ENCODE data around the gene CEP104.
A peak's percentile ranks its signal among the peaks of the same experiment; 100 is the strongest.

The CEP104 gene

DNA sequence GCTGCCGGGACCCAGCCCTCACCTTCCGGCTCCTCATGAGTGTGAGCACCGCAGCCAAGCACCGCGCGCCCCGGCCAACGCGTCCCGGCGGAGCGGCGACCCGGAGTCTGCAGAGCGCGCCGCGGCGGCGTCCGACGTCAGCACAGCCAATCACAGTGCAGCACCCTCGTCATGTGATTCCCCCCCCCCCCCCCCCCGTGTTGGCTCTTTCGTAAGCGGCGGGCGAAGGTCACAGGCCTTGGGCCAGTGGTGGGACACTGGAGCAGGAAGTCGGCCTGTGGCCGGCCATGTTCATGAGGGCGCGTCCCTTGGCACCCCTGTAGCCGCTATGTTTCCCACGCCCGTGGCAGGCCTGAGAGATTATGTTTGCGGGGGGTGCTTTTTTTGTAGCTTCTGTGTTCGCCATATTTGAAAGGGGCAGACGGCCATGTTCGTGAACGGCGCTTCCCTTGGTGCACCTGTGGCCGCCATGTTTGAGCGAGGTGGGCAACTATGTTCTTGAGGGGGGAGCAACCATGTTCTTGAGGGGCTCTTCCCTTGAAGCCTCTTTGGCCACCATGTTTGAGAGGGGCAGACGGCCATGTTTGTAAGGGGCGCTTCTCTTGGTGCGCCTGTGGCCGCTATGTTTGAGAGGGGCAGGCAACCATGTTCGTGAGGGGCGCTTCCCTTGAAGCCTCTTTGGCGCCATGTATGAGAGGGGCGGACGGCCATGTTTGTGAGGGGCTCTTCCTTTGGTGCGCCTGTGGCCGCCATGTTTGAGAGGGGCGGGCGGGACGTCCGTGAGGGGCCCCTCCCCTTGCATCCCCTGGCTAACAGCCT is 43.3 kb upstream of the CEP104 start, which contains the start of gene C1orf174:
Gene C1orf174, minus strand, starts transcription at position 123 of the 819 bp plus-strand sequence. Its CDS starts 86 bp downstream, at position 37.
- no peak for TF ChIP-seq CTCF (IDR thresholded peaks at IDR 0.05; ENCODE audit: low read depth, low read length, missing control alignments)
- peak within 1 kb of the TSS; percentile 95 for H3K4me3 ChIP-seq (ENCODE audit: low read depth, low read length)
- in situ Hi-C loops (cut with HindIII; ENCODE audit: low sequenced_read_pairs) = no loop called here
- DNase-seq (ENCODE audit: low read depth) = peak; percentile 99

GRCh38 chr1:3899754-3900149 is 42.7 kb upstream of the CEP104 start:
- DNase-seq (ENCODE audit: low read depth) = no peak
- H3K4me3 ChIP-seq (ENCODE audit: low read depth, low read length) = peak overlapping the region; percentile 95
- peak; percentile 22 for TF ChIP-seq CTCF (IDR thresholded peaks at IDR 0.05; ENCODE audit: low read depth, low read length, missing control alignments)
- in situ Hi-C loops (cut with HindIII; ENCODE audit: low sequenced_read_pairs) = no loop called here

DNA sequence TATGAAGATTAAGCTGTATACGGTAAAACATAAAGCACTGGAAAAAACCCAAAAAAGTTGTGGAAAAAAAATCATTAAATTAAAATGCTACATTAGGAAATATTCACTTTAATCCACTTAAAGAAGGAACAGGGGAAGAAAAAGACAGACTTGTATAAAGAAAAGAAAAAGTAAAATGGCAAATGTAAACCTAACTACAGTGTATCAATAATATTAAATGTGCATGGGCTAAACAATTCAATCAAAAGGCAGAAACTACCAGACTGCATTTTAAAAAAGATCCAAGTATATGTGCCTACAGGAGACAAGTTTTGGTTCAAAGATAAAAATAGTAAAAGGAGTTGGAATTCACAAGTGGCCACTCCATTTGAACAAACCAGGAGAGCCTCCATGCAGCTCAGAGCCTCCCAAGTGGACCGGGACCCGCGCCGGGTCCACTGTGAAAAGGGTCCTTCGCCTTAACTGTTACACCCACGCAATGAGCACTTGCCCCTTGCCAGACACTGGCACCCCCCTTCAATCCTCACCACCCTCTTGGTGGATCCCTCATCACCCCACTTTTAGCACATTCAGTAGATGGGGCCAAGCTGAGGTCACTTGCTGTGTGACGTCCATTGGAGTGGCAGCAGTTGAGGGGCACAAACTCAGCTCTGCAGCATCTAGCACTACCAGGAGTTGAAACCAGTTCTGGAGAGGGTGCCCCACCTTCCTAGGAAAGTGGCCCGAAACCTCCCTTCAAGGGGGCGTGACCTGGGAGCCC is 42.2 kb upstream of the CEP104 start:
- TF ChIP-seq CTCF (IDR thresholded peaks at IDR 0.05; ENCODE audit: low read depth, low read length, missing control alignments) = no peak
- no peak for DNase-seq (ENCODE audit: low read depth)
- peak overlapping the region; percentile 95 for H3K4me3 ChIP-seq (ENCODE audit: low read depth, low read length)
- in situ Hi-C loops (cut with HindIII; ENCODE audit: low sequenced_read_pairs) = no loop called here

DNA sequence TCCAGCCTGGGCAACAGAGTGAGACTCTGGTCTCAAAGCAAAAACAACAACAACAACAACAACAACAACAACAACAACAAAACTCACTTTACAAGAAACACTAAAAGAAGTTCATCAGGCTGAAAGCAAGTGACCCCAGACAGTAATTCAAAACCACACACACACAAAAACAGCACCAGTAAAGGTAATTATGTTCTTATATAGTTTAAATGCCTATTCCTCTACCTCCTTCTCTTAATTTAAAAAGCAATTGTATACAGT is 41.4 kb upstream of the CEP104 start:
- H3K4me3 ChIP-seq (ENCODE audit: low read depth, low read length) = no peak overlapping the region
- no peak for TF ChIP-seq CTCF (IDR thresholded peaks at IDR 0.05; ENCODE audit: low read depth, low read length, missing control alignments)
- in situ Hi-C loops (cut with HindIII; ENCODE audit: low sequenced_read_pairs) = no loop called here
- DNase-seq (ENCODE audit: low read depth) = no peak

DNA sequence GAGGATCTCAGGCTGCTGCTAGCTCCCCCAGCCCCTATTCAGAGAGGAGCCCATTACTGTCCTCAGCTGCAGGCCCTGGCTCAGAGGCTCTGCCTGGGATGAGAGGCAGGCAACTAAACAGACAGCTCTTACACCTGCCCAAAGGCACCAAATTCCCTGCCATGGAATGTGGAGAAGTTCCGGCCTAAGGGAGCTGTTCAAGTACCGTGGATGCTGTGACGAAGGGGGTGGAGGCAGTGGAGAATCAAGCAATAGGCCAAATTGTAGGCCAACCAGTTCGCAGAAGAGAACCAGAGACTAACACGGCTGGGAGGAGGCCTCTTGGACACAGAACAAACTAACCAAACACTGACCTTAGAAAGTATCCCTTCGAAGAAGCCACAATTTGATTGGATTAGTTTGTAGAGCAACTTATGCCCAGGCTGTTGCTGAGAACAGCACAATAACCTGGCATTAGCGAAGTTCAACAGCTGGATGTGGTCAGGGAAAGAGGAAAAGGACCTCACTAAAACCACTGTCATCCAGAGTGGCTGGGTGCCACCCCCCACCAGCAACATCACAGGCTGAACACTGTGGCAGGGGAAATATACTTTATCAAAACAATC is 39.5 kb upstream of the CEP104 start:
- H3K4me3 ChIP-seq (ENCODE audit: low read depth, low read length) = no peak overlapping the region
- in situ Hi-C loops (cut with HindIII; ENCODE audit: low sequenced_read_pairs) = no loop called here
- no peak for TF ChIP-seq CTCF (IDR thresholded peaks at IDR 0.05; ENCODE audit: low read depth, low read length, missing control alignments)
- DNase-seq (ENCODE audit: low read depth) = no peak

DNA sequence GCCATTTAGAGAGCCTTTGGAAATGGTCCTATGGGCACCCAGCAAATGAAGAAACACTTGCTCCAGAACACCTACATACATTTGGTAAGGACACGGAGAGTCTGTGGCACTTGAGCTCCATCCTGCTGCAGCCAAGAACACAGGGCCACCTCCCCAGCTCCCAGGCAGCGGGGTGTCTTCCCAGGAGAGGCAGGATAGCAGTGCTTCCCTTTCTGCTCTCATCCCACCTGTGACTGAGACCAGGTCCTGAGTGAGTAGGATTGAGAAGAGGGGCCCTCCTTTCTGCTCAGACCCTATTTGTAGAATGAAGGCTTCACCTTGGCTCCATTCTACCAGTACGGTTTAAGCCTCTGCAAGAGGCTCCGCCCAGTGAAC is 38.9 kb upstream of the CEP104 start:
- in situ Hi-C loops (cut with HindIII; ENCODE audit: low sequenced_read_pairs) = no loop called here
- no peak overlapping the region for H3K4me3 ChIP-seq (ENCODE audit: low read depth, low read length)
- TF ChIP-seq CTCF (IDR thresholded peaks at IDR 0.05; ENCODE audit: low read depth, low read length, missing control alignments) = no peak
- DNase-seq (ENCODE audit: low read depth) = no peak

Data from astrocyte of the cerebellum (primary cell).